ENCODE results near the gene ITFG1.

Gene ITFG1

DNA sequence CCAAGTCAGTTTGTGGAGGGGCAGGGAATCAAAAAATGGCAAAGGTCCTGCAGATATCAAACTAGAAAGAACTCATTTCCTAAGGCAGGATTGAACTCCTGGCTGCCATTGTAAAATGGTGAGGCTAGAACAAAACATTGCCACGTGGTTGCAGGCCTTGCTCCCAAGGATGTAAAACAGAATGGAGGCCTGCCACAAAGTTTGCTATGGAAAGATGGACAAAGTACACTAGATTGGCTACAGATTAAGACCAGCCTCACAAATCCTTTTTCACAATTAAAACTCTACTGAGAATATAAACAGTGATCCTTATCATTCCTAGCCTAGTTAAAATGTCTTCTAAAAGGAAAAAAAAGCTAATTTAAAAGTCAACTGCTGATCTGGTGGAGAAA is 31.2 kb upstream of the ITFG1 start:
- no peak overlapping the region for H3K4me3 ChIP-seq (ENCODE audit: low read length in 2 of 2)
- no peaks in the 10 kb centered on the region for H3K27me3 ChIP-seq (ENCODE audit: control insufficient read depth in 1 of 2, insufficient read depth in 2 of 2, low read length in 2 of 2)
- no peak overlapping the region for H3K27ac ChIP-seq (ENCODE audit: low read length)
- peaks cover 5% of the 10 kb centered on the region for H3K4me1 ChIP-seq (ENCODE audit: control insufficient read depth, insufficient read depth, low read length)
- no peak overlapping the region for H3K9ac ChIP-seq (ENCODE audit: low read length in 2 of 2)
- no peaks in the 10 kb centered on the region for H3K36me3 ChIP-seq (ENCODE audit: control insufficient read depth in 2 of 2, insufficient read depth in 2 of 2, low read length in 2 of 2)
- H3K9me3 ChIP-seq (ENCODE audit: control insufficient read depth in 2 of 2, low read length in 2 of 2) = no peaks in the 10 kb centered on the region

DNA sequence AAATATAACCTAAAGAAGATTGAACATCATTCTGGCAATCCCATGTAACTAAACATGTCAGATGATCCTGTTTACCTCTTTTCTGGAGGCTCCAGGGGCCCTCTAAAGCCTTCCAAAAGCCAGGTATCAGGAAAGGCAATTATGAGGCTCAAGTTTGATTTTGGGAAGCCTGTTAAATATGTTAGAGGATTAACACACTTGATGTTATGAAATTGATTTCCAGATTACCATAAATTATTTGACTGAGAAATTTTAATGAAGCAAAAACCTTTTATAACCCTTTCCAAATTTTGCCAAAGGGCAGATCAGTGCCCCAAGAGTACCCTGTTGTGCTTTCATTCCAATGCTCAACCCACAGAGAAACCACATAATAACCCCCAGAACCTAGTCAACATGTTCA is 29.6 kb upstream of the ITFG1 start:
- H3K27ac ChIP-seq (ENCODE audit: low read length) = no peak overlapping the region
- H3K36me3 ChIP-seq (ENCODE audit: control insufficient read depth in 2 of 2, insufficient read depth in 2 of 2, low read length in 2 of 2) = no peaks in the 10 kb centered on the region
- no peak overlapping the region for H3K4me3 ChIP-seq (ENCODE audit: low read length in 2 of 2)
- peaks cover 5% of the 10 kb centered on the region for H3K4me1 ChIP-seq (ENCODE audit: control insufficient read depth, insufficient read depth, low read length)
- no peaks in the 10 kb centered on the region for H3K27me3 ChIP-seq (ENCODE audit: control insufficient read depth in 1 of 2, insufficient read depth in 2 of 2, low read length in 2 of 2)
- H3K9me3 ChIP-seq (ENCODE audit: control insufficient read depth in 2 of 2, low read length in 2 of 2) = no peaks in the 10 kb centered on the region
- H3K9ac ChIP-seq (ENCODE audit: low read length in 2 of 2) = no peak overlapping the region

DNA sequence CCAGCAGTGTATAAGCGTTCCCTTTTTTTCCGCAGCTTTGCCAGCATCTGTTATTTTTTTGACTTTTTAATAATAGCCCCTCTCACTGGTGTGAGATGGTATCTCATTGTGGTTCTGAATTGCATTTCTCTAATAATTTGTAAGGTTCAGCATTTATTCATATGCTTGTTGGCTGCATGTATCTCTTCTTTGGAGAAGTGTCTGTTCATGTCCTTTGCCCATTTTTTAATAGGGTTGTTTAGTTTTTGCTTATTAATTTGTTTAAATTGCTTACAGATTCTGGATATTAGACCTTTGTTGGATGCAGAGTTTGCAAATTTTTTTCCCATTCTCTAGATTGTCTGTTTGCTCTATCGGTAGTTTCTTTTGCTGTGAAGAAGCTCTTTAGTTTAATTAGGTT is 27.2 kb upstream of the ITFG1 start:
- peaks cover 5% of the 10 kb centered on the region for H3K4me1 ChIP-seq (ENCODE audit: control insufficient read depth, insufficient read depth, low read length)
- no peak overlapping the region for H3K9ac ChIP-seq (ENCODE audit: low read length in 2 of 2)
- H3K4me3 ChIP-seq (ENCODE audit: low read length in 2 of 2) = no peak overlapping the region
- no peaks in the 10 kb centered on the region for H3K9me3 ChIP-seq (ENCODE audit: control insufficient read depth in 2 of 2, low read length in 2 of 2)
- H3K27ac ChIP-seq (ENCODE audit: low read length) = no peak overlapping the region
- no peaks in the 10 kb centered on the region for H3K27me3 ChIP-seq (ENCODE audit: control insufficient read depth in 1 of 2, insufficient read depth in 2 of 2, low read length in 2 of 2)
- H3K36me3 ChIP-seq (ENCODE audit: control insufficient read depth in 2 of 2, insufficient read depth in 2 of 2, low read length in 2 of 2) = no peaks in the 10 kb centered on the region

DNA sequence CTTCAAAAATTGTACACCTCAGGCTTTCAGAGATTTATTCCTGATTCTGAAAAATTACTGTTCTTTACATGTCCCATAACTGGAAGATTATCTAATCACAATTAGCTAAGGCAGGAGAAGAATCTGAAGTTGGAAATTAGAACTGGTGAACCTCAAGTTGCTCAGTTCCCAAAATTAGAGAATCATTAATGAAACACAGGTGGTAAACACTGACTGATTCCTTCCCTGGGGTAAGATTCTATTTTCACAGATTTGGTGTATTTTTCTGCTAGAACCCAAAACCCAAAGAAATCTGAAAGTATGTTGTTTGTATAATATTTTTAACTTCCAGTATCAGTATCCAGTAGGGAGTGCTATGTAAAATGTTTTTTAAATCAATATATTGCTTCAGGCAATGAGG is 26.0 kb upstream of the ITFG1 start:
- no peak overlapping the region for H3K27ac ChIP-seq (ENCODE audit: low read length)
- H3K27me3 ChIP-seq (ENCODE audit: control insufficient read depth in 1 of 2, insufficient read depth in 2 of 2, low read length in 2 of 2) = no peaks in the 10 kb centered on the region
- H3K9ac ChIP-seq (ENCODE audit: low read length in 2 of 2) = no peak overlapping the region
- H3K4me1 ChIP-seq (ENCODE audit: control insufficient read depth, insufficient read depth, low read length) = no peaks in the 10 kb centered on the region
- H3K9me3 ChIP-seq (ENCODE audit: control insufficient read depth in 2 of 2, low read length in 2 of 2) = no peaks in the 10 kb centered on the region
- H3K4me3 ChIP-seq (ENCODE audit: low read length in 2 of 2) = no peak overlapping the region
- no peaks in the 10 kb centered on the region for H3K36me3 ChIP-seq (ENCODE audit: control insufficient read depth in 2 of 2, insufficient read depth in 2 of 2, low read length in 2 of 2)

DNA sequence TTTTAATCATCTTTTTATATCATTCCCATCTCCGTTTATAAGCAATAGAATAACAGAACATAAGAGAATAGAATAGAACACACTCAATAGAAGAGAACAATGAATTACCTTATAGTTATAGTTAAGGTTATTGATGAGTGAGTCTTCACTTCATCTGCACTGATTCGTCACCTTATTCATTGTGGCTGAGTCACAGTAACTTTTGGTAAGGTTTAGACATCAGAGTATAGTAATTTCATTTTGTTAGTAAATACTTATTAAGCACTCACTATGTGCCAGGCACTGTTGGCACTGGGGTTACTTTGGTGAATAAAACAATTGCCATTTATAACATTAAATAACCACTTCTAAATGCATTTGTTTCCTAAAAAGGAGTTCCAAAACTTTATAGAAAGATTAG is 22.8 kb upstream of the ITFG1 start:
- no peaks in the 10 kb centered on the region for H3K36me3 ChIP-seq (ENCODE audit: control insufficient read depth in 2 of 2, insufficient read depth in 2 of 2, low read length in 2 of 2)
- no peaks in the 10 kb centered on the region for H3K9me3 ChIP-seq (ENCODE audit: control insufficient read depth in 2 of 2, low read length in 2 of 2)
- H3K4me1 ChIP-seq (ENCODE audit: control insufficient read depth, insufficient read depth, low read length) = no peaks in the 10 kb centered on the region
- H3K27ac ChIP-seq (ENCODE audit: low read length) = no peak overlapping the region
- no peak overlapping the region for H3K4me3 ChIP-seq (ENCODE audit: low read length in 2 of 2)
- H3K27me3 ChIP-seq (ENCODE audit: control insufficient read depth in 1 of 2, insufficient read depth in 2 of 2, low read length in 2 of 2) = no peaks in the 10 kb centered on the region
- no peak overlapping the region for H3K9ac ChIP-seq (ENCODE audit: low read length in 2 of 2)

DNA sequence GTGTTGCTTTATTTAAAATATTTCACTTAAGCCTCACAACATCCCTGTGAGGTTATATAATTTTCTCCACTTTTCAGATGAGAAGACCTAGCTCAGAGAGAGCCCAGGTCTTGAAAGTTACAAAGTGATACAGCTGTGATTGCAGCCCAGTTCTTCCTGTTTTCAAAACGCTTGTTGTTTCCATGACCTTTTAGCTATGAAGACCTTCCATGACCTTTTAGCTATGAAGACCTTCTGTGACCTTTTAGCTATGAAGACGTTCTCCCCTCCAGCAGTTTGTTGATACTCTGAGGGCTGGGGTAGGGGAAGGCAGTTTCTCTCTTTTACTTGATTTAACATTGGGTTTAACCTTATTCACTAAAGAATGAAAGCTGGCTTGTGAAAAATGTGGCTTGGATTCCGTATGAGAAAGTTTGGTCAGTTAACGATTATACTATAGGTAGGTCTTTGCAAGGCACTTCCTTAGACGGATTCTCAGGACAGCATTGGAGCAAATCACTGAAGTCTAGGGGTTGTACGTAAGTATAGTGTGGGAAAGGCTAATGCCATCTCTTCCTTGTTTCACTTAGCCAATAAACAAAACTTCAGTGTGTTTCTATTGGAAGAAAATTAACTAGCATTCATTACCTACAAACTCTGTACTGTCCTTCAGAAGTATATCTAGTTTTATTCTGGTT is 21.0 kb upstream of the ITFG1 start:
- Histone ChIP-seq H3K27me3 (ENCODE audit: control insufficient read depth in 1 of 2, insufficient read depth in 2 of 2, low read length in 2 of 2) (no peaks in the 10 kb centered on the region), H3K4me1 (ENCODE audit: control insufficient read depth, insufficient read depth, low read length) (no peaks in the 10 kb centered on the region), H3K27ac (ENCODE audit: low read length) (no peak overlapping the region), H3K4me3 (ENCODE audit: low read length in 2 of 2) (no peak overlapping the region), H3K9ac (ENCODE audit: low read length in 2 of 2) (no peak overlapping the region), H3K9me3 (ENCODE audit: control insufficient read depth in 2 of 2, low read length in 2 of 2) (no peaks in the 10 kb centered on the region), H3K36me3 (ENCODE audit: control insufficient read depth in 2 of 2, insufficient read depth in 2 of 2, low read length in 2 of 2) (no peaks in the 10 kb centered on the region)

DNA sequence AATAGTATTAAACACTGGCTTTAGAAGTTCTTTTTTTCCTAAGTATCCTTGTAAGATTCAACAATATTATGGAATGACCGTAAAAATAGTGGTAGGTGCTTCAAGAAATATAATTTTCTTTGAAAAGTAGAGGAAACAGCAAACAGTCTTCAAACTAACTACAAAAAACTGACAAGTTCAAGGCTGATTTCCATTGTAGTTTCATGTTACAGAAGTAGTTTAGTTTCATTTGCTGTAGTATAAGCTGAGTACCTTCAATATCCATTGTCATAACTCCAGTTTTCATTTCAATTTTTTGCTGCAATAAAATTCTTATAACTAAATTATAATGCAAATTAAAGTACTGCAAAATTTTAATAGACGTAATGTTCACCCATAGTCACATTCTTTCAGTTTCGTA is 19.5 kb upstream of the ITFG1 start:
- Histone ChIP-seq H3K9ac (ENCODE audit: low read length in 2 of 2) (no peak overlapping the region), H3K4me1 (ENCODE audit: control insufficient read depth, insufficient read depth, low read length) (no peaks in the 10 kb centered on the region), H3K27ac (ENCODE audit: low read length) (no peak overlapping the region), H3K4me3 (ENCODE audit: low read length in 2 of 2) (no peak overlapping the region), H3K27me3 (ENCODE audit: control insufficient read depth in 1 of 2, insufficient read depth in 2 of 2, low read length in 2 of 2) (no peaks in the 10 kb centered on the region), H3K36me3 (ENCODE audit: control insufficient read depth in 2 of 2, insufficient read depth in 2 of 2, low read length in 2 of 2) (no peaks in the 10 kb centered on the region), H3K9me3 (ENCODE audit: control insufficient read depth in 2 of 2, low read length in 2 of 2) (no peaks in the 10 kb centered on the region)

DNA sequence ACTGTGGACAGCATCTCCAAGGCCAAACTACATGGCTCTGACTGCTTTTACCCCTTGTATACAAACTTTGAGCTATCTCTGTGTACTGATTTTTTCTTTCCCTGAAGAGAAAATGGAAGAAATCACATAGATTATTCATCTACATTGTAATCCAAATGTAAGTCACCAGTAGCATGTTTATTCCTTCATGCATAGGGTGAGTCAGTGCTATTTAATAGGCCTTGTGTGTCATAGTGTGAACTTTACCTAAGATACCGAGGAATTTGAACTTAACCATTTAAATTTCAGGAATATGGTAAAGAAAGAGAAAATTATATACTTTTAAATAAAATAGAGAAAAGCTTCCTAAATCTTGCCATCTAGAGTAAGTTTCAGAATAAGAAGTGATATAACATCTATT is 16.8 kb upstream of the ITFG1 start:
- H3K4me3 ChIP-seq (ENCODE audit: low read length in 2 of 2) = no peak overlapping the region
- H3K9me3 ChIP-seq (ENCODE audit: control insufficient read depth in 2 of 2, low read length in 2 of 2) = no peaks in the 10 kb centered on the region
- H3K27ac ChIP-seq (ENCODE audit: low read length) = no peak overlapping the region
- H3K4me1 ChIP-seq (ENCODE audit: control insufficient read depth, insufficient read depth, low read length) = no peaks in the 10 kb centered on the region
- no peaks in the 10 kb centered on the region for H3K27me3 ChIP-seq (ENCODE audit: control insufficient read depth in 1 of 2, insufficient read depth in 2 of 2, low read length in 2 of 2)
- no peaks in the 10 kb centered on the region for H3K36me3 ChIP-seq (ENCODE audit: control insufficient read depth in 2 of 2, insufficient read depth in 2 of 2, low read length in 2 of 2)
- no peak overlapping the region for H3K9ac ChIP-seq (ENCODE audit: low read length in 2 of 2)

DNA sequence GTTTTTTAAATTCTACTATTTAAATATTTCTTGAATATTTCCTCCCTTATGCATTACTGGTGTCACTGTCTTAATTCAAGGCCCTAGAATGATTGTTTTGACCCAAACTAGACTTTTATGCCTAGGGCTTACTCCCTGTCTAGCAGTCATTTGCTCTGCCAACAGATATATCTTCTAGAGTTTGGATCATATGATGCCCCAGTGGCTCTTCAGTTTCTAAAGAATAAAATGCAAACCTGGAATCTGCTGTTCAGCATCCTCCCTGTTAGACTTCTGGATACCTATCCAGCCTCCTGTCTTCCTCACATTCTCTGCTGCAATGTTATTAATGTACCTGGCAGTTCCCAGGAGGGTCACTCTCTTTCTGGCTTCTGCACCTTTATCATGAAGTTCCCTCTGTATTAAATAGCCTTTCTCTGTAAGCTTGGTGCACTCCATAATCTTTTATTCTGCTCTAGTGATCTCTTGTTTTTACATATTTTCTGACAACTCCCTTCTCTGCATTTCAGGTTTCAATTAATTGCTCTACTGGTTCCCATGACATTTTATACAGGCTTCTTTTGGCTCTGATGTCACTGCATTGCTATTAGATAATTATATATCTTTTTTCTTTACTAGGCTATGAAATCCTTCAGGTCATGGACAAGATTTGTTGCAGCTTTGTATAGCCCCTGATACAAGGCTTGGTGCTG is 15.9 kb upstream of the ITFG1 start:
- Histone ChIP-seq H3K9me3 (ENCODE audit: control insufficient read depth in 2 of 2, low read length in 2 of 2) (no peaks in the 10 kb centered on the region), H3K27me3 (ENCODE audit: control insufficient read depth in 1 of 2, insufficient read depth in 2 of 2, low read length in 2 of 2) (no peaks in the 10 kb centered on the region), H3K9ac (ENCODE audit: low read length in 2 of 2) (no peak overlapping the region), H3K27ac (ENCODE audit: low read length) (no peak overlapping the region), H3K4me3 (ENCODE audit: low read length in 2 of 2) (no peak overlapping the region), H3K36me3 (ENCODE audit: control insufficient read depth in 2 of 2, insufficient read depth in 2 of 2, low read length in 2 of 2) (no peaks in the 10 kb centered on the region), H3K4me1 (ENCODE audit: control insufficient read depth, insufficient read depth, low read length) (no peaks in the 10 kb centered on the region)

DNA sequence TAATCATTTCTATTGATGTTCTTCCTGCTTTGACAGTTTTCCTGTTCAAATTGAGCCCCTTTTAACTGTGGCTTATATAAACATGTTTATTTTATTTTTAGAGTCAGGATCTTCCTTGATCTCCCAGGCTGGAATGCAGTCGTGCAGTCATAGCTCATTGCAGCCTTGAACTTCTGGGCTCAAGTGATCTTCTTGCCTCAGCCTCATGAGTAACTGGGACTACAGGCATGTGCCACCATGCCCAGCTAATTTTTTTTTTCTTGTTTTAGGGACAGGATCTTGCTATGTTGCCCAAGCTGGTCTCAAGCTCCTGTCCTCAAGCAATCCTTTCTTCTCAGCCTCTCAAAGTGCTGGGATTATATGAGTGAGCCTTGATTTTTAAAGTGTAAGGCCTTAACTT is 14.9 kb upstream of the ITFG1 start:
- no peak overlapping the region for H3K27ac ChIP-seq (ENCODE audit: low read length)
- no peaks in the 10 kb centered on the region for H3K4me1 ChIP-seq (ENCODE audit: control insufficient read depth, insufficient read depth, low read length)
- no peak overlapping the region for H3K9ac ChIP-seq (ENCODE audit: low read length in 2 of 2)
- no peaks in the 10 kb centered on the region for H3K9me3 ChIP-seq (ENCODE audit: control insufficient read depth in 2 of 2, low read length in 2 of 2)
- no peaks in the 10 kb centered on the region for H3K36me3 ChIP-seq (ENCODE audit: control insufficient read depth in 2 of 2, insufficient read depth in 2 of 2, low read length in 2 of 2)
- H3K27me3 ChIP-seq (ENCODE audit: control insufficient read depth in 1 of 2, insufficient read depth in 2 of 2, low read length in 2 of 2) = no peaks in the 10 kb centered on the region
- no peak overlapping the region for H3K4me3 ChIP-seq (ENCODE audit: low read length in 2 of 2)

DNA sequence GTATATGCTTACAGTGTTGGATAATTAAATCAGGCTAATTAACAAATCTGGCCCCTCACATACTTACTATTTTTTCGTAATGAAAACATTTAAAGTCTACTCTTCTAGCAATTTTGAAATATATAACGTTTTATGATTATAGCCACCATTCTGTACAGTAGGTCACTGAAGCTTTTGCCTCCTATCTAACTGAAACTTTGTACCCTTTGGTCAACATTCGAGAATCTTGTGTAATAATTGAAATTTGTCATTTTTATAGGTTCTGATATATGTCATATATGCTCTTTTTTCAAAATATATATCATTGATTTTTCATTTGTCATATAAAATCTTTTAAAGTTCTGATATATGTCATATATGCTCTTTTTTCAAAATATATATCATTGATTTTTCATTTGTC is 12.9 kb upstream of the ITFG1 start:
- Histone ChIP-seq H3K36me3 (ENCODE audit: control insufficient read depth in 2 of 2, insufficient read depth in 2 of 2, low read length in 2 of 2) (no peaks in the 10 kb centered on the region), H3K27ac (ENCODE audit: low read length) (no peak overlapping the region), H3K4me3 (ENCODE audit: low read length in 2 of 2) (no peak overlapping the region), H3K4me1 (ENCODE audit: control insufficient read depth, insufficient read depth, low read length) (no peaks in the 10 kb centered on the region), H3K27me3 (ENCODE audit: control insufficient read depth in 1 of 2, insufficient read depth in 2 of 2, low read length in 2 of 2) (no peaks in the 10 kb centered on the region), H3K9me3 (ENCODE audit: control insufficient read depth in 2 of 2, low read length in 2 of 2) (no peaks in the 10 kb centered on the region), H3K9ac (ENCODE audit: low read length in 2 of 2) (no peak overlapping the region)

Data from stomach smooth muscle (tissue), 2 donors.